ENCODE measurements around the gene HABP4. TPM values are rescaled to one million over a fixed set of nuclear protein-coding genes. Genes with fewer than 3 reads are reported as not detected.

HABP4 gene
- total RNA-seq, 1 experiment from 2014 or later: 11.6 TPM

GRCh38 chr9:96497117-96497399, 47.1 kb downstream of the HABP4 start:
- ChIA-PET POLR2A (ENCODE audit: low non-redundant PET) (no interaction called here), CTCF (no interaction called here)
- DNase-seq (ENCODE audit: low spot score): no peak
- Histone ChIP-seq H3K36me3 (ENCODE audit: insufficient read depth, low read length, poor library complexity, severe bottlenecking) (no peaks in the 10 kb centered on the region), H3K4me3 (ENCODE audit: low read depth, low read length, poor library complexity, severe bottlenecking) (no peak overlapping the region), H3K27ac (ENCODE audit: low read depth, low read length, poor library complexity, severe bottlenecking) (no peak overlapping the region), H3K27me3 (replicated peaks; ENCODE audit: insufficient read depth, low read depth, low read length, poor library complexity) (no peaks in the 10 kb centered on the region), H3K4me1 (ENCODE audit: insufficient read depth, low read length, poor library complexity, severe bottlenecking) (no peaks in the 10 kb centered on the region), H3K9me3 (ENCODE audit: low read depth, low read length, poor library complexity, severe bottlenecking) (no peaks in the 10 kb centered on the region)
- no TSS peak for BruUV-seq (replicated peaks)
- intact Hi-C loops (cut with micrococcal nuclease; ENCODE audit: unreplicated experiment): no loop called here
- TF ChIP-seq CTCF (conservative IDR thresholded peaks at IDR 0.05; ENCODE audit: low read depth, low read length) (no peak), EZH2 (IDR thresholded peaks at IDR 0.05; ENCODE audit: borderline replicate concordance, low read depth, low read length, poor library complexity, severe bottlenecking) (no peak)

GRCh38 chr9:96498796-96499195, 48.8 kb downstream of the HABP4 start:
- no peak for TF ChIP-seq CTCF (conservative IDR thresholded peaks at IDR 0.05; ENCODE audit: low read depth, low read length)
- no peak for TF ChIP-seq EZH2 (IDR thresholded peaks at IDR 0.05; ENCODE audit: borderline replicate concordance, low read depth, low read length, poor library complexity, severe bottlenecking)
- ChIA-PET CTCF (no interaction called here), POLR2A (ENCODE audit: low non-redundant PET) (no interaction called here)
- BruUV-seq (replicated peaks): no TSS peak
- no peak overlapping the region for H3K4me3 ChIP-seq (ENCODE audit: low read depth, low read length, poor library complexity, severe bottlenecking)
- DNase-seq (ENCODE audit: low spot score): no peak
- H3K9me3 ChIP-seq (ENCODE audit: low read depth, low read length, poor library complexity, severe bottlenecking): no peaks in the 10 kb centered on the region
- H3K27me3 ChIP-seq (replicated peaks; ENCODE audit: insufficient read depth, low read depth, low read length, poor library complexity): no peaks in the 10 kb centered on the region
- H3K36me3 ChIP-seq (ENCODE audit: insufficient read depth, low read length, poor library complexity, severe bottlenecking): no peaks in the 10 kb centered on the region
- no peaks in the 10 kb centered on the region for H3K4me1 ChIP-seq (ENCODE audit: insufficient read depth, low read length, poor library complexity, severe bottlenecking)
- intact Hi-C loops (cut with micrococcal nuclease; ENCODE audit: unreplicated experiment): no loop called here
- H3K27ac ChIP-seq (ENCODE audit: low read depth, low read length, poor library complexity, severe bottlenecking): no peak overlapping the region

GRCh38 chr9:96499257-96499656, 49.3 kb downstream of the HABP4 start:
- H3K36me3 ChIP-seq (ENCODE audit: insufficient read depth, low read length, poor library complexity, severe bottlenecking): no peaks in the 10 kb centered on the region
- no peaks in the 10 kb centered on the region for H3K27me3 ChIP-seq (replicated peaks; ENCODE audit: insufficient read depth, low read depth, low read length, poor library complexity)
- BruUV-seq (replicated peaks): no TSS peak
- CTCF ChIA-PET: no interaction called here
- H3K4me1 ChIP-seq (ENCODE audit: insufficient read depth, low read length, poor library complexity, severe bottlenecking): no peaks in the 10 kb centered on the region
- no peaks in the 10 kb centered on the region for H3K9me3 ChIP-seq (ENCODE audit: low read depth, low read length, poor library complexity, severe bottlenecking)
- H3K27ac ChIP-seq (ENCODE audit: low read depth, low read length, poor library complexity, severe bottlenecking): no peak overlapping the region
- no peak overlapping the region for H3K4me3 ChIP-seq (ENCODE audit: low read depth, low read length, poor library complexity, severe bottlenecking)
- intact Hi-C loops (cut with micrococcal nuclease; ENCODE audit: unreplicated experiment): no loop called here
- POLR2A ChIA-PET (ENCODE audit: low non-redundant PET): no interaction called here
- DNase-seq (ENCODE audit: low spot score): no peak
- TF ChIP-seq CTCF (conservative IDR thresholded peaks at IDR 0.05; ENCODE audit: low read depth, low read length): no peak
- TF ChIP-seq EZH2 (IDR thresholded peaks at IDR 0.05; ENCODE audit: borderline replicate concordance, low read depth, low read length, poor library complexity, severe bottlenecking): no peak
